ENCODE measurements around the gene ELOVL6.
"Not testable (repeated sequence)": the region's sequence is repeated elsewhere in the genome, so short reads cannot be mapped to it uniquely, and the experiment has no call there.

The ELOVL6 gene

GRCh38 chr4:110068248-110068647, 130.2 kb downstream of the ELOVL6 start:
- DNase-seq, result no peak

GRCh38 chr4:110064934-110065333, 133.5 kb downstream of the ELOVL6 start:
- DNase-seq, result no peak

GRCh38 chr4:110064295-110064694, 134.1 kb downstream of the ELOVL6 start:
- DNase-seq, result no peak

GRCh38 chr4:110062166-110062565, 136.2 kb downstream of the ELOVL6 start:
- DNase-seq, result no peak

GRCh38 chr4:110061076-110061475, 137.3 kb downstream of the ELOVL6 start:
- DNase-seq, result no peak

- peak; percentile 40 for DNase-seq
These were observed 138.7 kb downstream of the ELOVL6 start for GRCh38 chr4:110059556-110060191.

- DNase-seq, result no peak
These were observed 139.7 kb downstream of the ELOVL6 start for GRCh38 chr4:110058677-110059076.

- DNase-seq, result peak; percentile 21
These were observed 143.2 kb downstream of the ELOVL6 start for GRCh38 chr4:110055158-110055768.

- DNase-seq, result peak; percentile 65
These were observed 148.2 kb downstream of the ELOVL6 start for GRCh38 chr4:110049951-110050925.

GRCh38 chr4:110046588-110047049, 151.8 kb downstream of the ELOVL6 start:
- DNase-seq, result no peak

- no peak for DNase-seq
These were observed 155.6 kb downstream of the ELOVL6 start for GRCh38 chr4:110042545-110043517.

GRCh38 chr4:110041735-110042134, 156.7 kb downstream of the ELOVL6 start:
- DNase-seq, result no peak

GRCh38 chr4:110039164-110039563, 159.3 kb downstream of the ELOVL6 start:
- not testable (repeated sequence) for DNase-seq

- DNase-seq, result peak; percentile 5
These were observed 164.4 kb downstream of the ELOVL6 start for GRCh38 chr4:110034026-110034393.

- DNase-seq, result no peak
These were observed 164.9 kb downstream of the ELOVL6 start for GRCh38 chr4:110033355-110034025.

- DNase-seq, result no peak
These were observed 165.8 kb downstream of the ELOVL6 start for GRCh38 chr4:110032603-110033002.

GRCh38 chr4:110025718-110026117, 172.7 kb downstream of the ELOVL6 start:
- DNase-seq, result no peak

- DNase-seq, result no peak
These were observed 173.4 kb downstream of the ELOVL6 start for GRCh38 chr4:110025056-110025455.

GRCh38 chr4:110022457-110022856, 176.0 kb downstream of the ELOVL6 start:
- DNase-seq, result no peak

- DNase-seq, result no peak
These were observed 177.6 kb downstream of the ELOVL6 start for GRCh38 chr4:110020646-110021443.

- DNase-seq, result no peak
These were observed 178.3 kb downstream of the ELOVL6 start for GRCh38 chr4:110020139-110020538.
